MCF 10A (cell line): ENCODE data around the gene GNAO1. TPM values are rescaled to one million over a fixed set of nuclear protein-coding genes. Genes with fewer than 3 reads are reported as not detected.

ENCODE experiments used
- BruUV-seq: library from RNA; stranded (reverse); fragments of 400-500 nt; replicated peaks from 2 replicates; lab custom pipeline; 2021; lab: Mats Ljungman, UMichigan
- CTCF ChIA-PET: fragments of 300-600 bp; sonication (Branson Sonifier 250); formaldehyde crosslinking; extraction: SDS; loops from one replicate; lab custom pipeline; 2021; ENCODE audit warnings: antibody characterized with exemption, inconsistent platforms; lab: Yijun Ruan, JAX
- POLR2A ChIA-PET: fragments of 300-600, 350-650 bp; sonication (Branson Sonifier 250); formaldehyde crosslinking; extraction: SDS; loops from one replicate; lab custom pipeline; 2020; ENCODE audit warnings: antibody characterized with exemption, inconsistent platforms; lab: Yijun Ruan, JAX
- DNase-seq: peaks from one replicate; pipeline ENCODE4 v3.0.0-alpha.2; 2018; ENCODE audit not compliant: unreplicated experiment
- H3K27ac Mint-ChIP-seq: one replicate; pipeline ENCODE4 v1.8.0; 2022; ENCODE audit warnings: mild to moderate bottlenecking, low read depth, mixed read lengths; ENCODE audit not compliant: unreplicated experiment
- H3K27me3 Mint-ChIP-seq: one replicate; pipeline ENCODE4 v1.8.0; 2022; ENCODE audit warnings: mixed read lengths; ENCODE audit not compliant: insufficient read depth, unreplicated experiment
- H3K36me3 Mint-ChIP-seq: one replicate; pipeline ENCODE4 v1.8.0; 2022; ENCODE audit warnings: mild to moderate bottlenecking, moderate library complexity, mixed read lengths; ENCODE audit not compliant: insufficient read depth, unreplicated experiment
- H3K4me1 Mint-ChIP-seq: one replicate; pipeline ENCODE4 v1.8.0; 2022; ENCODE audit warnings: mixed read lengths; ENCODE audit not compliant: insufficient read depth, unreplicated experiment
- H3K4me3 Mint-ChIP-seq: one replicate; pipeline ENCODE4 v1.8.0; 2022; ENCODE audit warnings: mild to moderate bottlenecking, moderate library complexity, mixed read lengths; ENCODE audit not compliant: unreplicated experiment
- H3K9me3 Mint-ChIP-seq: one replicate; pipeline ENCODE4 v1.8.0; 2022; ENCODE audit warnings: mixed read lengths; ENCODE audit not compliant: unreplicated experiment
- intact Hi-C: fragments of 100-400 bp; cut with micrococcal nuclease; formaldehyde crosslinking; loops from 2 replicates; pipeline ENCODE4 v1.14.1; 2022
- total RNA-seq: library from RNA; stranded (reverse); gene quantifications from 2 replicates; pipeline ENCODE4 v1.2.3, GENCODE V29; 2022
- TF ChIP-seq, protein P1 (sequence below): fragments of 200-600 bp; IDR thresholded peaks from one replicate; pipeline ENCODE4 v1.8.0; 2022; ENCODE audit warnings: antibody characterized with exemption, mild to moderate bottlenecking; ENCODE audit not compliant: unreplicated experiment

GNAO1 gene
- total RNA-seq, 1 experiment from 2014 or later, result 0.44 TPM

DNA sequence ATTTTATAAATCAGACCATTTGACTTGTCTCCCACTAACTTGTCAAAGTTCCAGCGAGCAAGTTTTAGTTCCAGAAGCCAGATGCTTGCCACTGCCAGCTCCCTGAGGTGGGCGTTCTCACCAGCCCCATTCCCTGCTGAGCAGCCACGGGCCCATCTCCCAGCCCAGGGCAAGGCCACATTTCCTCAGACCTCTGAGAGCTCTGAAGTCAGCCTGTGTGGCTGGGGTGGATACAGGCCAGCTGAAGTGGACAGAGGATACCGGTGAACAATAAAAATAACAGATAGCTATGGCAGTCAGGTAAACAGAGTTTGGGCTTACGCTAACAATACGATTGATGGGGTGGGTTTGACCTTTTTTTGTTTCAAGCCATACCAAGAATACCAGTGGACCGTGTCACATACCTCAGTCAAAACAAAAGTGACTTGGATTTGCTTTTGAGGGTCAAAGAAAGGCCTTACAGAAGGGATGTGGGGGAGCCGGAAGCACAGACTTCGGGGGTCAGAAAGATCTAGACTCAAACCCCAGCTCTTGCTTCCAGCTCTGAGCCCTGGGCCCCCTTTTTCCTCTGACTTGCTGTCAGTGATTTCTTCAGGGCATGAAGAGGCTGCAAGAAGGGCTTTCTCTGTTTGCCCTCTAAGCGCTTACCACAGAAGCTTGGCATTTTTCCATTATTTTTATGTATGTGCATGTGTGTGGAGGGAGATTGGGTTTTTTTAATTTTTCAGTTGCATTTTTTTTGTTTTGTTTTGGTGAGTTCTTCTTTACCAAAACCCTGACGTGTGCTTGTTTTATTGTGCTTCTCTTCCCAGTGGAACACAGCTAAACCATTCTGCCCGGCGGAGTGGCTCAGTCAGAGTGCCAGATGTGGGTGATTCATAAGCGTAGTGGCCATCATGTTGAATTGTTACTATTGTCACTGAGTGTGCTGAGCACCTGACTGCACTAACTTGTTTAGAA, 109.9 kb downstream of the GNAO1 start:
- no peak overlapping the region for H3K27ac Mint-ChIP-seq
- H3K4me1 Mint-ChIP-seq, result no peaks in the 10 kb centered on the region
- H3K4me3 Mint-ChIP-seq, result no peak overlapping the region
- no peaks in the 10 kb centered on the region for H3K36me3 Mint-ChIP-seq
- no TSS peak for BruUV-seq
- TF ChIP-seq, protein P1, sequence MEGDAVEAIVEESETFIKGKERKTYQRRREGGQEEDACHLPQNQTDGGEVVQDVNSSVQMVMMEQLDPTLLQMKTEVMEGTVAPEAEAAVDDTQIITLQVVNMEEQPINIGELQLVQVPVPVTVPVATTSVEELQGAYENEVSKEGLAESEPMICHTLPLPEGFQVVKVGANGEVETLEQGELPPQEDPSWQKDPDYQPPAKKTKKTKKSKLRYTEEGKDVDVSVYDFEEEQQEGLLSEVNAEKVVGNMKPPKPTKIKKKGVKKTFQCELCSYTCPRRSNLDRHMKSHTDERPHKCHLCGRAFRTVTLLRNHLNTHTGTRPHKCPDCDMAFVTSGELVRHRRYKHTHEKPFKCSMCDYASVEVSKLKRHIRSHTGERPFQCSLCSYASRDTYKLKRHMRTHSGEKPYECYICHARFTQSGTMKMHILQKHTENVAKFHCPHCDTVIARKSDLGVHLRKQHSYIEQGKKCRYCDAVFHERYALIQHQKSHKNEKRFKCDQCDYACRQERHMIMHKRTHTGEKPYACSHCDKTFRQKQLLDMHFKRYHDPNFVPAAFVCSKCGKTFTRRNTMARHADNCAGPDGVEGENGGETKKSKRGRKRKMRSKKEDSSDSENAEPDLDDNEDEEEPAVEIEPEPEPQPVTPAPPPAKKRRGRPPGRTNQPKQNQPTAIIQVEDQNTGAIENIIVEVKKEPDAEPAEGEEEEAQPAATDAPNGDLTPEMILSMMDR, result no peak
- ChIA-PET CTCF (interaction anchor here (0.6 to 1.3 kb wide), 6 partner anchors 20 to 368 kb away, joined by 3 to 4 read pairs (median 3); no protein-coding TSS in a partner anchor), POLR2A (no interaction called here)
- no peaks in the 10 kb centered on the region for H3K9me3 Mint-ChIP-seq
- DNase-seq, result no peak
- H3K27me3 Mint-ChIP-seq, result peaks cover 12% of the 10 kb centered on the region
- intact Hi-C loops, result no loop called here

GRCh38 chr16:56302506-56302905, 111.2 kb downstream of the GNAO1 start:
- POLR2A ChIA-PET, result interaction anchor here (0.5 to 0.6 kb wide), 2 partner anchors 16 to 257 kb away, joined by 3 read pairs; no protein-coding TSS in a partner anchor
- Mint-ChIP-seq H3K36me3 (no peaks in the 10 kb centered on the region), H3K9me3 (no peaks in the 10 kb centered on the region), H3K27ac (no peak overlapping the region), H3K27me3 (peaks cover 17% of the 10 kb centered on the region), H3K4me3 (no peak overlapping the region), H3K4me1 (no peaks in the 10 kb centered on the region)
- BruUV-seq, result no TSS peak
- no peak for DNase-seq
- intact Hi-C loops, result no loop called here
- CTCF ChIA-PET, result interaction anchor here (0.6 to 1.5 kb wide), 4 partner anchors 13 to 360 kb away, joined by 3 to 9 read pairs (median 3); no protein-coding TSS in a partner anchor
- TF ChIP-seq, protein P1, result no peak

DNA sequence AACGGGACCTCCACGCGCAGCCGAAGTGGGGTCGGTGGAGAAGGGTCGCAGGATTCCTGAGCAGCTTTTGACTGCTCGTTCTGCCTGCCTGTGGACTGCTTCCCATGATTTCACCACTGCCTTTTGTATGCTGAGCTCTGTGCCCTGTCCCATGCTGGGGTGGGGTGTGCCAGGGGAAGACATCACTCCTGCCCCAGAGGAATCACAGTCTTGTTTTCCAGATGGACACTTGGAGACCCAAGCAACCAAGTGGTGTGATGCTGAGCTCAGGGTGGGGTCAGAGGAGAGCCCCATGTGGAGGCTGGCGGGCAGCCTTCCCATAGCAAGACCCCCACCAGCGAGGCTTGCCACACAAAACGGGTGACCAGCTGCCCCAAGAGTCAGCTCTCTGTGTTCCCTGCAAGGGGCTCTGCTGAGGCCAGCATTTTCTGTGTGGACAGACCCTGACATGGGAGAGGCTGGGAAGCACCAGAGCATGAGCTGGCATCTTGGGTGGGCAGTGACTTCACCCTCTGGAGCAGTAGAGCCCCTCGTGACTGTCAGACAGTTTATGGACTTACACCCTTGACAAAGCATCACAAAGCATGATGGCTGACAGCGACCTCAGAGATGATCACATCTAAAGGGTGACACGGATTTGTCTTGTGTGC, 111.9 kb downstream of the GNAO1 start:
- CTCF ChIA-PET, result interaction anchor here (0.6 to 1.5 kb wide), 5 partner anchors 9 to 838 kb away, joined by 3 to 9 read pairs (median 3); no protein-coding TSS in a partner anchor
- no peak for DNase-seq
- intact Hi-C loops, result no loop called here

More for the DNA sequence above, 111.9 kb downstream of the GNAO1 start:
- TF ChIP-seq, protein P1, result no peak
- no TSS peak for BruUV-seq
- H3K9me3 Mint-ChIP-seq, result no peaks in the 10 kb centered on the region
- no peaks in the 10 kb centered on the region for H3K4me1 Mint-ChIP-seq
- POLR2A ChIA-PET, result interaction anchor here (0.5 to 0.7 kb wide), 2 partner anchors 17 to 138 kb away, joined by 3 read pairs; no protein-coding TSS in a partner anchor
- no peak overlapping the region for H3K27ac Mint-ChIP-seq
- H3K4me3 Mint-ChIP-seq, result no peak overlapping the region
- H3K27me3 Mint-ChIP-seq, result peaks cover 24% of the 10 kb centered on the region
- peaks cover 1% of the 10 kb centered on the region for H3K36me3 Mint-ChIP-seq
